Activated CD8-positive, alpha-beta memory T cell treated with anti-CD3 and anti-CD28 coated beads, Interleukin-2, amount 50 U/mL, for 48 hours (primary cell): ENCODE measurements around the gene P2RY12.

Experiments used
- DNase-seq: peaks from one replicate; pipeline ENCODE4 v3.0.0-alpha.2; 2020

Gene P2RY12

DNA sequence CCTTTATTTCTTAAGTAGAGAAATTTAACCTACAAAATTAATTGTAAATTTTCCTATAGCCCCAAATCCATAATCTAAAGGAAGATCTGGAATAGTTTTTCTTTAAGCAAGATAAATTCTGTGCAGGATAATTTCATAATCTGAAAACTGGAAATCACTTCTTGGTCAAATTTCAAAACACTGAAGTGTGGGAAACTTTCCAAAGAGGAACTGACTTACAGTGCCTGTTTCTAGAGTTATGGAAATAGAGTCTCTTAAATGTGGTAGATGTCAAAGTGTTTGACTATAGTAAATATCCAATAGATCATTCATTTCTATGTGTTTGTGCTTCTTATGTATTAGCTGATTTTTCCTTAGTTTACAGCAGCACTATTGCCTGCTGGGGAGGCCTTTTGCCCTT is 53.7 kb downstream of the P2RY12 start:
- DNase-seq, result no peak

DNA sequence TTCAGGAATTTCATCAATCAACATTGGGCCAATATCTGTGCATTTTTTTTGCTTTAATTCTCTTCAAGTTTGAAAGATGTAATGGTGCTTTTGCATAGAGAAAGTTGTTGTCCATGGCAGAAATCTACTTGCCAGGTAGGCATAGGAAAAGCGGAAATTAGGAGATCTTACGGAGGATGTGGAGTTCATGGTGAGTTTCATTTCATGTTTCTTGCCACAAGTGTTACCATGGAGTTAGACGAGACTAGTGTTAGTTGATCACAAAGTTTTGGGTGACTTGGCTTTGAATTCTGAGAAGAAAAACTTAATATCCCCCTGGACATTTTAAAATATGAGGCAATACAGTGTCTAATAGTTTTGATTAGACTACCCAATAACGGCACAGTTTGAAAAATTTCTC is 54.2 kb downstream of the P2RY12 start:
- DNase-seq, result no peak

- no peak for DNase-seq
These were observed 55.2 kb downstream of the P2RY12 start, which contains the start of gene P2RY13 for GRCh38 chr3:151329363-151329762. Gene P2RY13 (minus strand): TSS chr3:151329549. CDS start chr3:151329528, 21 bp downstream.

- no peak for DNase-seq
These were observed 56.1 kb downstream of the P2RY12 start for GRCh38 chr3:151328298-151328995.

GRCh38 chr3:151327571-151328198 is 56.9 kb downstream of the P2RY12 start:
- DNase-seq, result no peak

DNA sequence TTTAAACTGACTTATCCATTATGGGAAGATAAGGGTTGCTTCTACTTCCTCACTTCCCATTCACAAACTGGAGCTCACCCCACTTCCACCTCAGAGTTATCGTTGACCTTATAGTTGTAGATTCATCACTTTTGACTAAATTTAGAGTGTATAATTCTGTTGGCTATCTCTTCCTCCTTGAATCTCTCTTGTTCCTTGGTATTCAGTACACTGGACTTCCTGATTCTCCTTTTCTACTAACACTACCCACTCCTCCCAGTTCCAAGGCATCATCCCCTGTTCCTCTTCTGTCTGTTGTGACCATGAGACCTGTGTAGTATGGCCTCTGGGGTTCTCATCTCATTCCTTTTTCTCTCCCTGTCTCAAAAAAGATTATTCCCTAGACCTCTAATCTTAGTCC is 62.0 kb downstream of the P2RY12 start:
- DNase-seq, result no peak

DNA sequence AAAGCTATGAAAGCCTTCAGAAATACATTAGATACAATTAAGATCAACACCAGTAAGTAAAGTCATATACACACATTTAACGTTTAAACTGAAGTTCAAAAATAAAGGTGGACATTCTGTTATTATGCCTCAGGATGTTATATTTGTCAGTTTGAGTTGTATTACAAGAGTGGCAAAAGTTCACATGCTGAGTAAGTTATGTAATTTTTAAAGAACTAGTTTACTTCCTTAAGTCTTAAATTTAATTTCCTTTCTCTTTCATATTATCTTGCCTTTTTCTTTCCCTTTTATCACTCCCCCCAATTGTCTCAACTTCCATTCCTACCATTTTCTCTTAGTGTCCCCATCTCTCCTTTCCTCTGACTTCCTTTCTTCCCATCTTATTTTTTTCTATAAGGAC is 63.0 kb downstream of the P2RY12 start:
- DNase-seq, result no peak

DNA sequence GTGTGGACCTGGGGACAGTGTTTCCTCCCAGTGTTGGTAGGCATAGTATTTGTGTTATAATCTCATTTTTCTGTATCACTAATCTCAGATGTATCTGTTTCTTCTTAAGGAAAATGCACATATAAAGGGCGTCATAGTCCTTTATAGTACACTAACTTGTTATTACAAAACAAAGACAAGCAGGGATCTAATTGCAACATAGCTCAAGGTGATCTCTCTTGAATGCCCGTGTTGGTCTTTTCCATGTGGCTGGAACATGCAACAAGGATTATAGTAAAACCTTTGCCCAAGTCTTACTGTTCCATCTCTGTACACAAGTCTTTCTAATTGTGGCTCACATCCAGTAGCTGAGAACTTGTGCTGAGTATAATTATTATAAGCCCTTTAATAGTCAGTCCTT is 64.4 kb downstream of the P2RY12 start:
- DNase-seq, result no peak

DNA sequence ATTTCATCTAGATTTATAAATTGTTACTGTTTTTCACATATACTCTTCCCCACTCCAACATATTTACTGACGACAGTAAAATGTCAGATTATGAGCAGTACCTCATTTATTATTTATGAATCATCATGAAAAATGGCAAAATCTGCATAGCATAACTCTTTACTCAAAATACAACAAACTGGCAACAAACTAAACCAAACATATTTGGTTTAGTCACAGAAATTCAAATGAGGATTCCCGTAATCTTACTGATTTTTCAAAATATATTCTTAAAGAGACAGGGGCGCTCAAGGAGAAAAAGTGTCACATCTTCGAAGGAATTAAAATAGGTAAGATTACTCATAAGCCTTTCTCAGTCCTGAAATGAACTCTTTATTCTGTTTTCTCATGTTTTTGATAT is 64.9 kb downstream of the P2RY12 start:
- no peak for DNase-seq

- no peak for DNase-seq
These were observed 65.6 kb downstream of the P2RY12 start for GRCh38 chr3:151318991-151319390.

- no peak for DNase-seq
These were observed 66.2 kb downstream of the P2RY12 start for GRCh38 chr3:151318313-151318712.

GRCh38 chr3:151316267-151316991 is 68.1 kb downstream of the P2RY12 start, which contains the start of gene GPR87:
Gene GPR87 (minus strand): TSS chr3:151316820. CDS start chr3:151300100, 16,720 bp downstream.
- DNase-seq, result no peak

DNA sequence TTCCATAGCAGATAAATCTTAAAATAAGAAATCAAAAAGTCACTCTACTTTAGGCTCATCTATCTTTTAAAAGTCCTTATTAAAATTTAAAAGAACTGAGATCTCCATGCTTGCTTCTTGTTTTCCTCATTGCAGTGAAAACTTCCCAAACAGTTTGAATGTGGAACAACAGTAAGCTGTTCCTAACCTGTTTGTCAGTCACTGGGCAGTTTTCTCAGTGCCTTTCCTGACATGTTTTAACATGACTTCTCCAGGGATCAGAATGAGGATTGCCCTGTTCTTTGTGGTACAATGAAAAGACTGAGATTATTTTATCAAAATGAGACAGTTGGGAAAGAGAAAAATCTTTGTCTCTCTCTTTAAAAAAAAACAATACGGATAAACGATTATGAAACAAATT is 68.7 kb downstream of the P2RY12 start:
- DNase-seq, result no peak

GRCh38 chr3:151315136-151315535 is 69.4 kb downstream of the P2RY12 start:
- no peak for DNase-seq

DNA sequence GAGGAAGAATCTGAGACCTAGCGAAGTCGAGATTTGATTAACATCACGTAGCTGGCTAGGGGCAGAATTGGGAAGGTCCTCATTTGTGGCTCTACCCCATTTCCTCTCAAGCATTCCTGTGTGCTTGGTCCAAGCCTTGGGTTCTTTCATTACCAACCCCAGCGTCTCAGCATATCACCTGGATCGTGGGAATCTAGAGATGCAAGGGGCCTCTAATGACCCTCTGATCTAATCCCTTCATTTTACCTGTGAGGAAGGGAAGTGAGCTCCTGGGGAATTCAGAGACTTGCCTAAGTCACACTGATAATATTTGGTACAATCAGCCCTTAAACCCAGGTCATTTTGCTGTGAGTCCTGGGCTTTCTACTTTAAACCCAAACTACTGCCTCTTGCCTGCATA is 70.0 kb downstream of the P2RY12 start:
- no peak for DNase-seq

DNA sequence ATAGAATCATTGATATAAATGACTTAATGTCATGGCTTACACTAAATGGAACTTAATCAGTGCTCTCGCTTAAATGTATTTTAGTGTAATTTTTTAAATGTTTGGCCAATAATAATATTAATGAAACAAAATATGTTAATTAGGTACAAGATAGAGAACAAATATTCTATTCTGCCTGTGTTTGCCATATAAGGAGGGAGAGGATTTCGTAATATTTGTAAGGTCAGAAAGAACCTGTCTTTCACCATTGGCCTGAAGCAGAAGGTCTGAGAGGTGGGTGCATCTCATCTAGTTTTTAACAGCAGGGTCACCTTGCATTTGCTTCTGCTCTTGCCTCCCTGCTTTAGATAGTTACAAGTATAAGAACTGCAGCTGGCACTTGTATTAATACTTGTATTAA is 70.4 kb downstream of the P2RY12 start:
- no peak for DNase-seq

- no peak for DNase-seq
These were observed 71.6 kb downstream of the P2RY12 start for GRCh38 chr3:151312972-151313371.

- no peak for DNase-seq
These were observed 75.0 kb downstream of the P2RY12 start for GRCh38 chr3:151309566-151309965.

DNA sequence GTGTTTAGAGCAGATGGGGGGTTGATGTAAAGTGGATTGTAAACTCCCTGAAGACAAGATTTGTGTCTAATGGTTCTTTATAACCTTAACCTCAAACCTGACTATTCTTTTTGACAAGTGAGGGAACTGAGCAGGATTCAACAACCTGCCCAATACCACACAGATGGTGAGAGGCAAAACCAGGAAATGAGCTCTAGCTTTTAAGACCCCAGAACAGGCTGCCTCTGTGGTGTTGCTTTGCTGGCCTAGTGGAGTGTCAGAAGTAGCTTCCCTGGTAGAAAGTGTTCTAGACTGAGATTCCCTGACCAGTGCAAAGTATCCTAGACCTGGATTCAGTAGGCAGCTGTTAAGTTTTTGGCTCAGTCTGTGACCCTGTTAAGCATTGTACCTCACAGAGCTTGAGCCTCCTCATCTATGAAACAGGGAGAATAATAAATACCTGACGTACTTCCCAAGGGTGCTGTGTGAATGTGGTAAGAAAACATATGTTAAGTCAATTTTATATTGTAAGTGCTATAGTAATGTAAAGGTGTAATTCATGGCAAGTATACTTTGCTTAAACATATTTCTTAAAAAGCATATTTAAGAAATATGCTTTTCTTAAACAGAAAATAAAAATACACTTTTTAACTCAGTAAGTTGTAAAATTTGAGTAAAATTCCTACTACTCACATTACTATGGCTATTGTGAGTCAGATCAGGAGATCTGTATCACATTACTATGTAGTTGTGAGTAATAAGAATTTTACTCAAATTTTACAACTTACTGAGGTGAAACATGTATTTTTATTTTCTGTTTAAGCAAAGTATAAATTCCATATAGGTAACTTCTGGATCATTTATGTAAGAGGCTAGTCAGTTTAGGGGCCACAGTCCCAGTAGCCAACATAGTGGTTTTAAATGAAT is 76.7 kb downstream of the P2RY12 start:
- no peak for DNase-seq

GRCh38 chr3:151307131-151307530 is 77.4 kb downstream of the P2RY12 start:
- DNase-seq, result no peak

DNA sequence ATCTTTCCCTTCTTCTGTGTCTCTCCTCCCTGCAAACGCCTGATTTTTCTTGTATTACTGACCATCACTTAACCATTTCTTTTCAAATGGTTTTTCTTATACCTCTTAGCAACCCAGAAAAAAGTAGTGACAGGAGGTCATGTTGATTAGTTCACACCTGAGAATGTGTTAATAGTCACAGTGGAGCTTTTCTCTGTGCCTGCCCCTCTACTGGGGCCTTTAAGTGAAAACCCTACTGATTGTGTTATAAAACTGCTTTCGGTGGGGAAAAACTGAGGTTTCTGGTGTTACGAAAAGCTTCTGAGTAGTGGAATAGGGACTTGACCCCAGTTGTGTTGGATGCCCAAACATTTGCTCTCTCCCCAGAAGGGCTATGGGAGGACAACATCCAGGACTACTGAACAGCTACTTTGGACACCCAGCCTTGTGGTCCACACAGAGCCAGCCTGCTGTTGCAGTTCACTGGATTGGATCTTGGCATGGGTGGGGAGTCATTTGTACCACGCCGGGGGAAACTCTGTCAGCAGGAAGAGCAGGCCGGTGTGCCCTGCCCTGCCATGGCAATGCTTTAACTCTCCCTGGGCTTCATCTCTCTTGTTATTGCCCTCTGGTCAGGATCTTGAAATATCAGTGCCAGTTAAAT is 78.3 kb downstream of the P2RY12 start:
- DNase-seq, result peak; percentile 63

DNA sequence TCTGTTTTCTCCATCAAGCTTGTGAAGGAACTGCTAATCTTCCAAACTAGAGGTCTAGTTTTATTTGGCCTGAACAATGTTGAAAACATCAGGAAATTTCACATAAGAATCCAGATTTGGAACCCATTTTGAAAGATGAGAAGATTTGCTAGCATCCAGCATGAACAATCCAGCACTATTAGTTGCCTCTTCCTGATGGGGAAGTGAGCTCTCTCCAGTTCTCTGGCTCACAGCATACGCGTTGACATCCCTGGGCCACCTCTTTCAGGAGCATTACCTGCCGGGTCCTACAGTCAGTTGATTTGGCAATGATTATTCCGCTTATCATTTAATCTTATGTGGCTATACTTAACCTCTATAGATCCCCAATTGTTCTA is 78.8 kb downstream of the P2RY12 start:
- no peak for DNase-seq
